HepG2 (cell line): Measurements from ENCODE around the gene RREB1. TPM values are rescaled to one million over a fixed set of nuclear protein-coding genes. Genes with fewer than 3 reads are reported as not detected.
A peak's percentile ranks its signal among the peaks of the same experiment; 100 is the strongest.

Source experiments
- ATM ChIP-seq: fragments of 450-650 bp; IDR thresholded peaks from 2 replicates; pipeline ENCODE4 v1.7.1; 2017; ENCODE audit warnings: mild to moderate bottlenecking, borderline replicate concordance
- CEBPB ChIP-seq: IDR thresholded peaks from 2 replicates; pipeline ENCODE4 v1.6.1; 2011; ENCODE audit warnings: low read depth, low read length, improper control_type of control experiment, borderline replicate concordance
- CENPX ChIP-seq: sonication (generic); formaldehyde crosslinking; IDR thresholded peaks from 2 replicates; pipeline ENCODE4 v1.9.0; 2021; ENCODE audit warnings: mild to moderate bottlenecking, missing genetic modification reagents, moderate library complexity
- ETV6 ChIP-seq: sonication (generic); formaldehyde crosslinking; conservative IDR thresholded peaks from 2 replicates; pipeline ENCODE4 v1.4.0; 2020; ENCODE audit warnings: missing genetic modification reagents
- KLF15 ChIP-seq: sonication (generic); formaldehyde crosslinking; IDR thresholded peaks from 2 replicates; pipeline ENCODE4 v1.8.1; 2023; ENCODE audit warnings: borderline replicate concordance, mild to moderate bottlenecking, inconsistent platforms, missing genetic modification reagents, mixed read lengths
- NFKB2 ChIP-seq: sonication (generic); formaldehyde crosslinking; IDR thresholded peaks from 2 replicates; pipeline ENCODE4 v1.4.0; 2020; ENCODE audit warnings: missing genetic modification reagents, borderline replicate concordance
- SYNCRIP ChIP-seq: fragments of 200-400 bp; formaldehyde crosslinking; IDR thresholded peaks from 2 replicates; pipeline ENCODE4 v1.6.1; 2018; ENCODE audit warnings: mild to moderate bottlenecking, low read depth, low read length; ENCODE audit not compliant: insufficient read depth
- TSC22D2 ChIP-seq: sonication (generic); formaldehyde crosslinking; IDR thresholded peaks from 2 replicates; pipeline ENCODE4 v1.5.1; 2020; ENCODE audit warnings: missing genetic modification reagents, mild to moderate bottlenecking, borderline replicate concordance
- ZFP41 ChIP-seq: sonication (generic); formaldehyde crosslinking; IDR thresholded peaks from 2 replicates; pipeline ENCODE4 v1.4.0; 2020; ENCODE audit warnings: mild to moderate bottlenecking, missing genetic modification reagents, borderline replicate concordance
- ZNF10 ChIP-seq: sonication (generic); formaldehyde crosslinking; IDR thresholded peaks from 2 replicates; pipeline ENCODE4 v1.4.0; 2020; ENCODE audit warnings: mild to moderate bottlenecking, low read depth, missing genetic modification reagents, borderline replicate concordance
- ZNF20 ChIP-seq: sonication (generic); formaldehyde crosslinking; IDR thresholded peaks from 2 replicates; pipeline ENCODE4 v1.4.0; 2020; ENCODE audit warnings: mild to moderate bottlenecking, moderate library complexity, missing genetic modification reagents
- ZNF205 ChIP-seq: IDR thresholded peaks from 2 replicates; pipeline ENCODE4 v1.6.1; 2018; ENCODE audit warnings: missing biosample characterization, missing genetic modification reagents
- ZNF354B ChIP-seq: sonication (generic); formaldehyde crosslinking; IDR thresholded peaks from 2 replicates; pipeline ENCODE4 v1.8.0; 2022; ENCODE audit warnings: mild to moderate bottlenecking, missing genetic modification reagents
- ZNF367 ChIP-seq: sonication (generic); formaldehyde crosslinking; IDR thresholded peaks from 2 replicates; pipeline ENCODE4 v1.4.0; 2020; ENCODE audit warnings: missing genetic modification reagents, borderline replicate concordance
- polyA plus RNA-seq, 8 experiments: library from polyadenylated mRNA; depleted of rRNA in 3 of 8; stranded (reverse) in 7 of 8; unstranded in 1 of 8; fragments of >200 nt; fragmentation: Illumina TruSeq in 4 of 8; extraction: Trizol in 4 of 8; gene quantifications; 2 replicates each; pipeline versions ENCODE4 v1.2.1 to v1.2.3, GENCODE V29; 2011 to 2016; ENCODE audit warnings: low read depth in 4 of 8, missing spikeins in 1 of 8, mixed read lengths in 1 of 8; ENCODE audit not compliant: insufficient read depth in 1 of 8
- total RNA-seq, 5 experiments: library from RNA; depleted of rRNA; stranded (reverse); fragments of >200 nt; fragmentation: Illumina TruSeq; extraction: Trizol; gene quantifications; 2 replicates each; pipeline ENCODE4 v1.2.3, GENCODE V29; 2016; ENCODE audit warnings: low read depth in 1 of 5
- TF ChIP-seq, protein P1 (sequence below): sonication (generic); formaldehyde crosslinking; IDR thresholded peaks from 2 replicates; pipeline ENCODE4 v1.4.0; 2020; ENCODE audit warnings: mild to moderate bottlenecking, missing genetic modification reagents
- TF ChIP-seq, protein P2 (sequence below): sonication (generic); formaldehyde crosslinking; IDR thresholded peaks from 2 replicates; pipeline ENCODE4 v1.9.0; 2021; ENCODE audit warnings: missing genetic modification reagents, borderline replicate concordance

RREB1 gene
- total and polyA plus RNA-seq, 2 of the 13 experiments (the other 11 are each of a cell fraction or from before 2014, with no cell fraction given) = 6.1 to 23.2 TPM

DNA sequence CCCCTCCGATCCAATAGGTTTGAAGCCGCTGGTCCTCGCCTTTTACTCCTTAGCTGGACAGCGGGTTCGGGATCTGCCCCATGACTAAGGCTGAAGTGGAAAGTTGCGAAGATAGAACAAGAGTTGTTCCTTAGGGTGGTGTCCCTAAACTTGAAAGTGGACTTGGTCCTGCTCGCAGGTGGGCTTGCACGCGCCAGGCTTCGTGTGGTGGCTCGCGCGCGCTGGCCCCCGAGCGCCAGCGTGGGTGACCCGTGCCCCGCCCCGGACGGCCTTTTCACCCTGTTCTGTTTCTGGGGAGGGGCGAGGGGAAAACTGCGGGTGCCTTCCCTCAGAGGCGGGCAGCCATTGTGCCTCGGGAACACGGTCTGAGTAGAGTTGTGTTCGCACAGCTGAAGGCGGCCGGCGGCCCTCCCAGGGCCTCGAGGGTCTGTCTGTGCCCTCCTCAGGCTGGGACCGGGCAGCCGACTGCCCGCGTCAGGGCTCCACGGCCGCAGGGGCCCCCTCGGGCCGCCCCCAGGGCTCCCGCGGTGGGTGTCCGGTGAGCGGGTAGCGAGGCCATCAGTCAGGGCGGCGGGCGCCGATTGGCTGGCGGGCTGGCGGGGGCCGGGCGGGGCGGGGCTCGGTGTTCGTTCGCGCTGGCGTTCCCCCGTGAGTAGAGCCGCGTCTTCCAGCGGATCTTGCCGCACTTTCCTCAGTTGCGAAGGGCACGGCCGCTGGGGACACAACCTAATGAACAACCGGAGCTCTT, 33.0 kb downstream of the RREB1 start (continued):
- TF ChIP-seq TSC22D2 (peak; percentile 87; the same call in 1 of the 2 replicates), CENPX (CRISPR knock-in tag) (no peak), ZNF20 (CRISPR knock-in tag) (0 out of 2 replicates have a peak, but pooled peaks have one; percentile 54), ZFP41 (CRISPR knock-in tag) (peak; percentile 87), ETV6 (CRISPR knock-in tag) (peak; percentile 70; the same call in 1 of the 2 replicates), ZNF10 (CRISPR knock-in tag) (no peak), CEBPB (no peak), ZNF354B (CRISPR knock-in tag) (no peak), ZNF367 (CRISPR knock-in tag) (peak; percentile 38; the same call in 1 of the 2 replicates), KLF15 (peak; percentile 39; the same call in 1 of the 2 replicates), ZNF205 (CRISPR knock-in tag) (peak; percentile 86; the same call in 1 of the 2 replicates), NFKB2 (CRISPR knock-in tag) (peak; percentile 98; the same call in 1 of the 2 replicates), SYNCRIP (no peak), ATM (no peak)
- TF ChIP-seq, protein P1, sequence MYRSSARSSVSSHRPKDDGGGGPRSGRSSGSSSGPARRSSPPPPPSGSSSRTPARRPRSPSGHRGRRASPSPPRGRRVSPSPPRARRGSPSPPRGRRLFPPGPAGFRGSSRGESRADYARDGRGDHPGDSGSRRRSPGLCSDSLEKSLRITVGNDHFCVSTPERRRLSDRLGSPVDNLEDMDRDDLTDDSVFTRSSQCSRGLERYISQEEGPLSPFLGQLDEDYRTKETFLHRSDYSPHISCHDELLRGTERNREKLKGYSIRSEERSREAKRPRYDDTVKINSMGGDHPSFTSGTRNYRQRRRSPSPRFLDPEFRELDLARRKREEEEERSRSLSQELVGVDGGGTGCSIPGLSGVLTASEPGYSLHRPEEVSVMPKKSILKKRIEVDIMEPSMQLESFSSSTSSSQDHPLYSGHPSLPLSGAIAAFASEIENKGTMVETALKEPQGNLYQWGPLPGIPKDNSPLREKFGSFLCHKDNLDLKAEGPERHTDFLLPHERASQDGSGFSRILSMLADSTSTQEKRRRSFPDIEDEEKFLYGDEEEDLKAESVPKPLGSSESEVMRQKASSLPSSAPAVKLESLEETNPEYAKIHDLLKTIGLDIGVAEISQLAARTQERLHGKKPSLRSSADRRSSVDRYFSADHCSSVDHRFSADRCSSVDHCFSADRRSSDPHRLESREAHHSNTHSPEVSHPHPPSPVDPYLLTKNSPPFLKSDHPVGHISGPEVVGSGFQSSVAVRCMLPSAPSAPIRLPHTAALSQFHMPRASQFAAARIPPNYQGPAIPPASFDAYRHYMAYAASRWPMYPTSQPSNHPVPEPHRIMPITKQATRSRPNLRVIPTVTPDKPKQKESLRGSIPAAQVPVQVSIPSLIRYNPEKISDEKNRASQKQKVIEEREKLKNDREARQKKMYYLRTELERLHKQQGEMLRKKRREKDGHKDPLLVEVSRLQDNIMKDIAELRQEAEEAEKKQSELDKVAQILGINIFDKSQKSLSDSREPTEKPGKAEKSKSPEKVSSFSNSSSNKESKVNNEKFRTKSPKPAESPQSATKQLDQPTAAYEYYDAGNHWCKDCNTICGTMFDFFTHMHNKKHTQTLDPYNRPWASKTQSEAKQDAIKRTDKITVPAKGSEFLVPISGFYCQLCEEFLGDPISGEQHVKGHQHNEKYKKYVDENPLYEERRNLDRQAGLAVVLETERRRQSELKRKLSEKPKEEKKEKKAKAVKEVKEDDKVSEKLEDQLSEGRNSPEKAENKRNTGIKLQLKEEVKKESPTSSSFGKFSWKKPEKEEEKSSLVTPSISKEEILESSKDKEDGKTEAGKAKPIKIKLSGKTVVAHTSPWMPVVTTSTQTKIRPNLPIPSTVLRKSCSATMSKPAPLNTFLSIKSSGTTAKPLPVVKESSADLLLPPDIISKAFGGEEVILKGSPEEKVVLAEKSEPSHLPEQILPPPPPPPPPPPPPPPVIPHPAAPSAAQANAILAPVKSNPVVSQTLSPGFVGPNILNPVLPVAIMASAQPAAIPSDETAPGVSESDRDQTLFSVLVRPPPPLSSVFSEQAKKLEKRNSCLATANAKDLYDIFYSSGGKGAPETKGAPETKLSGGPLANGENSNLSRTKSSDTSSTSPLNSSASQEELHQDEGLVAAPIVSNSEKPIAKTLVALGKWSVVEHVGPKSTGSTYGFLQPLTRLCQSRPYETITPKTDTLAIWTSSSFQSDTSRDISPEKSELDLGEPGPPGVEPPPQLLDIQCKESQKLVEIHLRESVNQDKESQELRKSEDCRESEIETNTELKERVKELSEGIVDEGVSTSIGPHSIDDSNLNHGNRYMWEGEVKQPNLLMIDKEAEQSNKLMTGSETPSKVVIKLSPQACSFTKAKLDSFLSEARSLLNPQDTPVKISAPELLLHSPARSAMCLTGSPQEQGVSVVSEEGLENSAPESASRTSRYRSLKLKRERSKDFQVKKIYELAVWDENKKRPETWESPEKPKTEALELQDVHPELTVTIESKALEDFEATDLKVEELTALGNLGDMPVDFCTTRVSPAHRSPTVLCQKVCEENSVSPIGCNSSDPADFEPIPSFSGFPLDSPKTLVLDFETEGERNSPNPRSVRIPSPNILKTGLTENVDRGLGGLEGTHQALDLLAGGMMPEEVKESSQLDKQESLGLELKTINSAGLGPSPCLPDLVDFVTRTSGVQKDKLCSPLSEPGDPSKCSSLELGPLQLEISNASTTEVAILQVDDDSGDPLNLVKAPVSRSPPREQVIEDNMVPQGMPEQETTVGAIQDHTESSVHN (CRISPR knock-in tag) = no peak
- TF ChIP-seq, protein P2, sequence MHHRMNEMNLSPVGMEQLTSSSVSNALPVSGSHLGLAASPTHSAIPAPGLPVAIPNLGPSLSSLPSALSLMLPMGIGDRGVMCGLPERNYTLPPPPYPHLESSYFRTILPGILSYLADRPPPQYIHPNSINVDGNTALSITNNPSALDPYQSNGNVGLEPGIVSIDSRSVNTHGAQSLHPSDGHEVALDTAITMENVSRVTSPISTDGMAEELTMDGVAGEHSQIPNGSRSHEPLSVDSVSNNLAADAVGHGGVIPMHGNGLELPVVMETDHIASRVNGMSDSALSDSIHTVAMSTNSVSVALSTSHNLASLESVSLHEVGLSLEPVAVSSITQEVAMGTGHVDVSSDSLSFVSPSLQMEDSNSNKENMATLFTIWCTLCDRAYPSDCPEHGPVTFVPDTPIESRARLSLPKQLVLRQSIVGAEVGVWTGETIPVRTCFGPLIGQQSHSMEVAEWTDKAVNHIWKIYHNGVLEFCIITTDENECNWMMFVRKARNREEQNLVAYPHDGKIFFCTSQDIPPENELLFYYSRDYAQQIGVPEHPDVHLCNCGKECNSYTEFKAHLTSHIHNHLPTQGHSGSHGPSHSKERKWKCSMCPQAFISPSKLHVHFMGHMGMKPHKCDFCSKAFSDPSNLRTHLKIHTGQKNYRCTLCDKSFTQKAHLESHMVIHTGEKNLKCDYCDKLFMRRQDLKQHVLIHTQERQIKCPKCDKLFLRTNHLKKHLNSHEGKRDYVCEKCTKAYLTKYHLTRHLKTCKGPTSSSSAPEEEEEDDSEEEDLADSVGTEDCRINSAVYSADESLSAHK (CRISPR knock-in tag) = no peak
